22Rv1 (cell line): ENCODE results near the gene CCDC6.

ENCODE experiments used
- CTCF ChIP-seq: fragments of 450-650 bp; IDR thresholded peaks from 2 replicates; pipeline ENCODE4 v1.5.1; 2017; ENCODE audit warnings: mild to moderate bottlenecking
- ZFX ChIP-seq: fragments of 450-650 bp; IDR thresholded peaks from 2 replicates; pipeline ENCODE4 v1.6.1; 2017; ENCODE audit warnings: antibody characterized with exemption, borderline replicate concordance

GRCh38 chr10:59934701-59935100, 28.3 kb upstream of the CCDC6 start:
- TF ChIP-seq CTCF (no peak), ZFX (no peak)
